H9 (cell line): ENCODE measurements around the gene WBP1L. TPM values are rescaled to one million over a fixed set of nuclear protein-coding genes. Genes with fewer than 3 reads are reported as not detected.

ENCODE experiments used
- DNase-seq: peaks from one replicate; pipeline ENCODE4 v3.0.0-alpha.2; 2017
- H2AFZ ChIP-seq: one replicate; pipeline ENCODE4 v1.6.1; 2013; ENCODE audit warnings: mild to moderate bottlenecking, low read length, control low read depth, moderate library complexity
- H2AK5ac ChIP-seq: 2 replicates; pipeline ENCODE4 v1.6.1; 2013; ENCODE audit warnings: low read length, control low read depth, mixed read lengths; ENCODE audit not compliant: insufficient read length
- H2BK120ac ChIP-seq: one replicate; pipeline ENCODE4 v1.6.1; 2013; ENCODE audit warnings: low read depth, mild to moderate bottlenecking, low read length, control low read depth, inconsistent platforms; ENCODE audit not compliant: poor library complexity, severe bottlenecking
- H2BK12ac ChIP-seq: 2 replicates; pipeline ENCODE4 v1.6.1; 2013; ENCODE audit warnings: low read length, control low read depth, mixed read lengths, low read depth; ENCODE audit not compliant: insufficient read length
- H2BK15ac ChIP-seq: 2 replicates; pipeline ENCODE4 v1.6.1; 2013; ENCODE audit warnings: low read depth, low read length, control low read depth
- H2BK20ac ChIP-seq: one replicate; pipeline ENCODE4 v1.6.1; 2013; ENCODE audit warnings: low read depth, mild to moderate bottlenecking, low read length, control low read depth, inconsistent platforms; ENCODE audit not compliant: poor library complexity, severe bottlenecking
- H2BK5ac ChIP-seq: 2 replicates; pipeline ENCODE4 v1.6.1; 2013; ENCODE audit warnings: low read length, control low read depth, mixed read lengths; ENCODE audit not compliant: insufficient read length
- H3K14ac ChIP-seq: 2 replicates; pipeline ENCODE4 v1.6.1; 2013; ENCODE audit warnings: low read length, control low read depth; ENCODE audit not compliant: insufficient read depth
- H3K18ac ChIP-seq: 2 replicates; pipeline ENCODE4 v1.6.1; 2013; ENCODE audit warnings: low read depth, mild to moderate bottlenecking, mixed read lengths, low read length, control low read depth; ENCODE audit not compliant: insufficient read length
- H3K23ac ChIP-seq: 2 replicates; pipeline ENCODE4 v1.6.1; 2013; ENCODE audit warnings: low read length, control low read depth, mixed read lengths, low read depth; ENCODE audit not compliant: insufficient read length
- H3K23me2 ChIP-seq: 2 replicates; pipeline ENCODE4 v1.6.1; 2013; ENCODE audit warnings: low read depth, mild to moderate bottlenecking, mixed read lengths, low read length, control low read depth; ENCODE audit not compliant: insufficient read length, poor library complexity, severe bottlenecking
- H3K27ac ChIP-seq: 2 replicates; pipeline ENCODE4 v1.5.1; 2013; ENCODE audit warnings: low read length, control low read depth, mixed read lengths, low read depth; ENCODE audit not compliant: insufficient read length
- H3K27me3 ChIP-seq: 2 replicates; pipeline ENCODE4 v1.6.1; 2013; ENCODE audit warnings: low read length, control low read depth, inconsistent platforms; ENCODE audit not compliant: insufficient read depth
- H3K4ac ChIP-seq: 2 replicates; pipeline ENCODE4 v1.6.1; 2013; ENCODE audit warnings: low read depth, mild to moderate bottlenecking, control low read depth, inconsistent platforms, low read length, moderate library complexity
- H3K4me1 ChIP-seq: 2 replicates; pipeline ENCODE4 v1.6.1; 2013; ENCODE audit warnings: low read length, control low read depth, inconsistent platforms; ENCODE audit not compliant: insufficient read depth
- H3K4me2 ChIP-seq: 2 replicates; pipeline ENCODE4 v1.6.1; 2013; ENCODE audit warnings: low read length, control low read depth, mixed read lengths; ENCODE audit not compliant: insufficient read length, insufficient read depth
- H3K56ac ChIP-seq: 2 replicates; pipeline ENCODE4 v1.6.1; 2013; ENCODE audit warnings: low read depth, mild to moderate bottlenecking, mixed read lengths, low read length, control low read depth; ENCODE audit not compliant: insufficient read length
- H3K79me1 ChIP-seq: 2 replicates; pipeline ENCODE4 v1.6.1; 2013; ENCODE audit warnings: low read depth, mild to moderate bottlenecking, moderate library complexity, low read length, control low read depth, inconsistent platforms; ENCODE audit not compliant: insufficient read depth, poor library complexity, severe bottlenecking
- H3K79me2 ChIP-seq: 2 replicates; pipeline ENCODE4 v1.6.1; 2013; ENCODE audit warnings: low read length, control low read depth, inconsistent platforms; ENCODE audit not compliant: insufficient read depth
- H3K9ac ChIP-seq: 2 replicates; pipeline ENCODE4 v1.6.1; 2013; ENCODE audit warnings: low read length, control low read depth, mixed read lengths; ENCODE audit not compliant: insufficient read length; ENCODE audit errors: extremely low read depth
- H3K9me3 ChIP-seq: one replicate; pipeline ENCODE4 v1.6.1; 2013; ENCODE audit warnings: low read depth, low read length, inconsistent platforms; ENCODE audit not compliant: control insufficient read depth
- H3T11ph ChIP-seq: one replicate; pipeline ENCODE4 v1.6.1; 2013; ENCODE audit warnings: mild to moderate bottlenecking, low read length, control low read depth, inconsistent platforms
- H4K20me1 ChIP-seq: one replicate; pipeline ENCODE4 v1.6.1; 2013; ENCODE audit not compliant: control insufficient read depth, insufficient read length, insufficient read depth
- H4K5ac ChIP-seq: 2 replicates; pipeline ENCODE4 v1.6.1; 2013; ENCODE audit warnings: low read depth, mild to moderate bottlenecking, mixed read lengths, low read length, control low read depth; ENCODE audit not compliant: insufficient read length
- H4K8ac ChIP-seq: replicated peaks from 2 replicates; pipeline ENCODE4 v1.6.1; 2013; ENCODE audit warnings: low read length, control low read depth, mixed read lengths, low read depth; ENCODE audit not compliant: insufficient read length
- H4K91ac ChIP-seq: 2 replicates; pipeline ENCODE4 v1.6.1; 2013; ENCODE audit warnings: low read depth, mild to moderate bottlenecking, moderate library complexity, mixed read lengths, low read length, control low read depth; ENCODE audit not compliant: insufficient read length
- H3K27ac Mint-ChIP-seq, 3 experiments: 2 replicates in 2 of 3; 3 replicates in 1 of 3; pipeline ENCODE4 v1.8.0; 2020 to 2021; ENCODE audit warnings: mixed read lengths in 3 of 3, mild to moderate bottlenecking in 1 of 3, moderate library complexity in 1 of 3
- H3K27me3 Mint-ChIP-seq: 2 replicates; pipeline ENCODE4 v1.8.0; 2021; ENCODE audit warnings: low read depth, mild to moderate bottlenecking, moderate library complexity, mixed read lengths
- H3K36me3 Mint-ChIP-seq, 3 experiments: 2 replicates in 2 of 3; 3 replicates in 1 of 3; pipeline ENCODE4 v1.8.0; 2020 to 2021; ENCODE audit warnings: low read depth in 3 of 3, mixed read lengths in 3 of 3; ENCODE audit not compliant: insufficient read depth in 1 of 3
- H3K4me1 Mint-ChIP-seq, 2 experiments: 2 replicates each; pipeline ENCODE4 v1.8.0; 2020; ENCODE audit warnings: mixed read lengths in 2 of 2
- H3K4me3 Mint-ChIP-seq, 2 experiments: 2 replicates in 1 of 2; 3 replicates in 1 of 2; pipeline ENCODE4 v1.8.0; 2020 to 2021; ENCODE audit warnings: mild to moderate bottlenecking in 2 of 2, mixed read lengths in 2 of 2, moderate library complexity in 1 of 2
- H3K9me3 Mint-ChIP-seq, 2 experiments: 2 replicates in 1 of 2; 3 replicates in 1 of 2; pipeline ENCODE4 v1.8.0; 2020; ENCODE audit warnings: mild to moderate bottlenecking in 2 of 2, mixed read lengths in 2 of 2, moderate library complexity in 1 of 2
- CTCF ChIP-seq: fragments of 200-600 bp; sonication (generic); conservative IDR thresholded peaks from 3 replicates; pipeline ENCODE4 v1.8.0; 2021; ENCODE audit warnings: antibody characterized with exemption, mild to moderate bottlenecking
- WGBS: extraction: QIAGEN DNeasy Blood & Tissue Kit; methylation state at CpG from one replicate; pipeline ENCODE4 v1.1.7; 2013; ENCODE audit warnings: missing lambda C conversion rate, low lambda C conversion rate, mixed read lengths; ENCODE audit not compliant: insufficient read length; ENCODE audit errors: extremely low coverage; 5-methylcytosine and 5-hydroxymethylcytosine counted together
- total RNA-seq: library from RNA; stranded (reverse); gene quantifications from 2 replicates; pipeline ENCODE4 v1.2.1, GENCODE V29; 2021

WBP1L gene
- total RNA-seq, 1 experiment from 2014 or later = 23.8 TPM

GRCh38 chr10:102775935-102776669 is 32.4 kb downstream of the WBP1L start:
- H3T11ph ChIP-seq = no peak overlapping the region
- H2AFZ ChIP-seq = no peak overlapping the region
- no CpG with 5 or more reads among the region's 17 CpGs for WGBS
- no peaks in the 10 kb centered on the region; the same call in 1 of the 2 replicates for H3K27me3 Mint-ChIP-seq
- no peaks in the 10 kb centered on the region for H4K20me1 ChIP-seq
- peak; percentile 43 for DNase-seq
- no peak overlapping the region for H2BK15ac ChIP-seq
- no peak overlapping the region for H3K23ac ChIP-seq
- no peaks in the 10 kb centered on the region for H3K79me2 ChIP-seq
- no peak overlapping the region for H3K4ac ChIP-seq
- H3K9ac ChIP-seq = no peak overlapping the region
- H2BK5ac ChIP-seq = no peak overlapping the region
- no peaks in the 10 kb centered on the region for H3K27me3 ChIP-seq
- H3K4me1 Mint-ChIP-seq = peaks cover 49 to 53% of the 10 kb centered on the region in 2 experiments
- no peak overlapping the region for H4K8ac ChIP-seq
- no peaks in the 10 kb centered on the region for H3K36me3 Mint-ChIP-seq
- no peak overlapping the region for H3K27ac ChIP-seq
- H2AK5ac ChIP-seq = no peak overlapping the region
- H2BK20ac ChIP-seq = no peak overlapping the region
- H3K4me3 Mint-ChIP-seq = peak overlapping the region; percentile 43 to 66
- no peaks in the 10 kb centered on the region for H3K9me3 ChIP-seq
- peak overlapping the region; percentile 19 for H2BK12ac ChIP-seq
- H2BK120ac ChIP-seq = no peak overlapping the region
- no peak for TF ChIP-seq CTCF
- peak overlapping the region; percentile 29 for H3K4me2 ChIP-seq
- no peak overlapping the region for H4K91ac ChIP-seq
- no peaks in the 10 kb centered on the region for H3K23me2 ChIP-seq
- H3K4me1 ChIP-seq = peaks cover 31% of the 10 kb centered on the region; the same call in 1 of the 2 replicates
- peak overlapping the region; percentile 23 for H4K5ac ChIP-seq
- no peaks in the 10 kb centered on the region for H3K79me1 ChIP-seq
- H3K56ac ChIP-seq = no peak overlapping the region
- H3K18ac ChIP-seq = peak overlapping the region; percentile 50
- H3K27ac Mint-ChIP-seq = peak overlapping the region in 1 of 3 experiments; percentile 97; a peak in 5 of 7 replicates
- H3K9me3 Mint-ChIP-seq = no peaks in the 10 kb centered on the region
- H3K14ac ChIP-seq = peak overlapping the region; percentile 47
